NCI-H774 (cell line): ENCODE measurements around the gene VAX1.

Source experiments
- DNase-seq: peaks from one replicate; lab custom pipeline; 2025; lab: John Stamatoyannopoulos, UW

Gene VAX1

GRCh38 chr10:117164592-117165537, 26.8 kb upstream of the VAX1 start:
- no peak for DNase-seq

GRCh38 chr10:117163954-117164548, 26.0 kb upstream of the VAX1 start:
- DNase-seq, result no peak

DNA sequence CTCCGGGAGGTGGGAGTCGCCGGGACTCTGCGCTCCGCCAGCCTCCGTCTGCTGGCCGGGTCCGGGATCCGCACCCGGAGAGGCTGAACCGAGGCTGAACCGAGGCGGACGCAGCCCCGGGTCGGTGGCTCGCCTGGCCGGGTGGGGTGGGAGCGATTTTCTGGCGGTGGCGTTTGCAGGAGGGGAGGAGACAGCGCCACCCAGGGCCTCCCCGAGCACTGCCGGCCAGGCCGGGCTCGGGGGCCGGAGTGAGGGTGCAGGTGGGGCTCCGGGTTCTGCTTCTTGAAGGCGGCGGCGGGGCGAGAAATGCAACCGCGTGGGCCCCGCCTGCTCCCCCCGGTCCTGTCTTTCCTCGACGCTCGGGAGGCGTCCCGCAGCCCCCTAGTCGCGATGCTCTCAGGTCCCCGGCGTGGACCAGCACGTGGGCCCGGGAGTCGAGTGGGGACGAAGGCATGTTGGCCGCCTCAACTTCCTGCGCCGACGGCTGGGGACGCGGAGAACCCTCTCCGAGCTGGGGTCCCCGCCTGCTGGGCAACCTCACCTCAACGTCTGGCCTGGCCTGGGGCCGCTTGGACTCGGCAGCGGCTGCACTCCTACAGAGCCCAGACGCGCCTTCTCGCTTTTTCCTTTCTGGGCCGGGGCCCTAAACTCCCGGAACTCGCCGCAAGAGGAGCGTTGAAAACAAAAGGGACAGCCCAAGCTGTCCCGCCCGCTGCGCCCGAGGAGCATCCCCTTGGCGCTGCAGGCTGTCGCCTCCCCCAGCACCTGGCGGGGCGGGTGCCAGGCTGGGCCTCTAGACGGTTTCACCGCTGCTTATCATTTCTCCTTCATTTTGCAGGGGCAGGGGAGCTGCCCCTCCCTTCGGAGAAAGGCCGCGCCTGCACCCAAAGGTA, 25.2 kb upstream of the VAX1 start:
- DNase-seq, result no peak

GRCh38 chr10:117162093-117163060, 24.3 kb upstream of the VAX1 start:
- DNase-seq, result no peak

- DNase-seq, result no peak
These were observed 23.4 kb upstream of the VAX1 start for GRCh38 chr10:117161386-117162033.

- no peak for DNase-seq
These were observed 22.5 kb upstream of the VAX1 start for GRCh38 chr10:117160567-117160966.

DNA sequence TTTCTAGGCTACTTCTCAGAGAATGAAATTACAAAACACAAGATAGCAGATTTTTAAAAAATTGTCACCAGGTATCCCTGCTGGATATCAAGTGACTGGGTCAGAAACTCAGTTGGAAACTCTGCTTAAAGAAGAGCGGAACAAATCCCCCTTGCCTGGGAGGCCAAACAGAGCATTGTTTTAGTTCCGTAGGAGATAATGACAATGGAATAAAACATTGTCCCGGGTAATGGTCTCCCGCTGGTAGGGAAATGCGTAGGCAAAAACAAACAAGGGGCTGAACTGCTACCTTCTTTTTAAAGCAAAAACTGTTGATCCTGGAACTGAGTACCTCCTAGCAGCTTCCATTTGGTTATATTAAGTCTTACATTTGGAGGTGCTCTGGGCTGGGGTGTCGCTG, 21.3 kb upstream of the VAX1 start:
- DNase-seq, result no peak

GRCh38 chr10:117158297-117158696, 20.2 kb upstream of the VAX1 start:
- DNase-seq, result no peak

GRCh38 chr10:117152668-117153067, 14.6 kb upstream of the VAX1 start:
- DNase-seq, result no peak

GRCh38 chr10:117148284-117148683, 10.2 kb upstream of the VAX1 start:
- DNase-seq, result no peak

GRCh38 chr10:117145019-117145418, 6.9 kb upstream of the VAX1 start:
- DNase-seq, result no peak

GRCh38 chr10:117143103-117143823, 5.2 kb upstream of the VAX1 start:
- no peak for DNase-seq

GRCh38 chr10:117140525-117140902, 2.4 kb upstream of the VAX1 start:
- DNase-seq, result no peak

DNA sequence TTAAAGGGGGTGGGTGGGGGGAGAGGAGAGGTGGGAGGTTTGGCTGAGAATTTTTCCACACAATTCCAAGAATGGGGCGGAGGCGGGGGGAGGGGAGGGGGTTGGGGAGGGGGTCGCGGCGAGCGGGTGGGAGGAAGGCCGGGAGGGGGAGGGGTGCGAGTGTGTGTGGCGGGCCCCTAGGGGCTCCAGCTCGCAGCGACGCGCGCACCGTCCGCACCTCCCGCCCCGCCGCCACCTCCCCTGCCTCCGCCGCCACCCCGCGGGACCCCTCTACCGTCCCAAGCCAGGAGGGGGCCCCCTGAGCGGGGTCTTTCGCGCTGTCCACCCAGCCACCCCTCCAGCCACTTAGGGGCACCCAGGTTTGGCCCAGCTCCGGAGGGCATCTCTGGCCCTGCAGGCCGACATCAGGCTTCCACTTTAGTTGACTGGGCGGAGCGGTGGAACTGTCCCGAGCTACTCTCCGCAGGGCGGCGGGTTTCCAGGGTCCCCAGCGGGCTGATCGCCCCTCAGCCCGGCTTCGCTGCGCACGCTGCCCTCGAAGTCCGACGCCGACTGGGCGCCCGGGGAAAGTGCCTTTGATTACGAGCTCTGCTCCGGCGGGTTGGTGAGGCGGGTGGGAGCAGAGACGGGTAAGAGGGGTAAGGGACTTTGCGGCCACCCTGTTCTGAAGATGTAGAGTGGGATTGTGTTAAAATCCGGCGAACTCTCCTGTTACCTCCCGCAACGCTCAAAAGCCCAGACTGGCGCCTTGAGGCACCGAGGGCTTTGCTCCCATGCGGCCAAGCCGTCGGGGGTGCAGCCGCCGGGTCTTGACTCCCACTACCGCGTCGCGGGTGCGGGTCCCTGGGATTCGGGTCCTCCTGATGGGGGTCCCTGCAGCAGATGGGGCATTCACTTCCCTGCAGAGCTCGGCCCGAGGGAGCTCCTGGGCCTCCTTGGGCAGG, 1.8 kb upstream of the VAX1 start:
- DNase-seq, result no peak

- DNase-seq, result no peak
These were observed 939 bp upstream of the VAX1 start for GRCh38 chr10:117138838-117139580.

GRCh38 chr10:117137031-117137910, 799 bp downstream of the VAX1 start:
- DNase-seq, result no peak

DNA sequence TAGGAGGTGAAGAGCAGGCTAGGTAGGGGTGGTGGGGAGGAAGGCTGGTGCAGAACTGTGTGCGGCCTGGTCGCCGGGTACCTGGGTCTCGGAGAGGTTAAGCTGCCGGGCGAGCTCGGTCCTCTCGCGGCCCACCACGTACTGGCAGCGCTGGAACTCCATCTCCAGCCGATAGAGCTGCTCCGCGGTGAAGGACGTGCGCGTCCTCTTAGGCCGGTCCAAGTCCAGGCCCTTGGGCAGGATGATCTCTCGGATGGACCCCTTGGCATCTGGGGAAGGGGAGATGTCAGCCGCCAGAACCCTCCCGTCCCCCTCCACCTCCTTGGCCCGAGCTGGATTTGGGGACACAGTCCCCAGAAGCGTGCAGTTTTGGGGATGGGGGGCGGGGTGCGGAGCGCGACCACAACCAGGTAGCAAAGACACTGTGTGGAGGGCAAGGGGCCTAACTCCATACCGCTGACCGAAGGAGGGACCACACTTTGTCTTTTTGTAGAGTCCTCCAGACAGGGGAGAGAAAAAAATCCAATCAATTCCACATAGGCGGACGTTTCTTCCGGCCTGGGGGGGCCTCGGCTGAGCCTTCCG, 1.6 kb downstream of the VAX1 start:
- no peak for DNase-seq
